Activated CD4-positive, alpha-beta T cell treated with anti-CD3 and anti-CD28 coated beads, Interleukin-2, amount 10 ng/mL, durations not matched to agents 24 days and 14 days (primary cell): Measurements from ENCODE around the gene MRFAP1L1. TPM values are rescaled to one million over a fixed set of nuclear protein-coding genes. Genes with fewer than 3 reads are reported as not detected.
"Not testable (repeated sequence)": the region's sequence is repeated elsewhere in the genome, so short reads cannot be mapped to it uniquely, and the experiment has no call there.

Experiments used
- DNase-seq: peaks from one replicate; pipeline ENCODE4 v3.0.0; 2022
- H3K27ac Mint-ChIP-seq: one replicate; pipeline ENCODE4 v1.8.0; 2022; ENCODE audit warnings: mild to moderate bottlenecking, mixed read lengths
- H3K27me3 Mint-ChIP-seq: one replicate; pipeline ENCODE4 v1.8.0; 2022; ENCODE audit warnings: mixed read lengths
- H3K36me3 Mint-ChIP-seq: one replicate; pipeline ENCODE4 v1.8.0; 2022; ENCODE audit warnings: low read depth, mild to moderate bottlenecking, mixed read lengths
- H3K4me1 Mint-ChIP-seq: one replicate; pipeline ENCODE4 v1.8.0; 2021; ENCODE audit warnings: mixed read lengths
- H3K4me3 Mint-ChIP-seq: one replicate; pipeline ENCODE4 v1.8.0; 2022; ENCODE audit warnings: mild to moderate bottlenecking, moderate library complexity, mixed read lengths
- H3K9me3 Mint-ChIP-seq: one replicate; pipeline ENCODE4 v1.8.0; 2021; ENCODE audit warnings: mixed read lengths
- intact Hi-C: fragments of 100-400 bp; cut with micrococcal nuclease; formaldehyde crosslinking; loops from one replicate; pipeline ENCODE4 v1.15.1; 2023
- total RNA-seq: library from RNA; stranded (reverse); gene quantifications from 2 replicates; pipeline ENCODE4 v1.2.3, GENCODE V29; 2022

MRFAP1L1 gene
- total RNA-seq, 1 donor from 2014 or later: 51.4 TPM

DNA sequence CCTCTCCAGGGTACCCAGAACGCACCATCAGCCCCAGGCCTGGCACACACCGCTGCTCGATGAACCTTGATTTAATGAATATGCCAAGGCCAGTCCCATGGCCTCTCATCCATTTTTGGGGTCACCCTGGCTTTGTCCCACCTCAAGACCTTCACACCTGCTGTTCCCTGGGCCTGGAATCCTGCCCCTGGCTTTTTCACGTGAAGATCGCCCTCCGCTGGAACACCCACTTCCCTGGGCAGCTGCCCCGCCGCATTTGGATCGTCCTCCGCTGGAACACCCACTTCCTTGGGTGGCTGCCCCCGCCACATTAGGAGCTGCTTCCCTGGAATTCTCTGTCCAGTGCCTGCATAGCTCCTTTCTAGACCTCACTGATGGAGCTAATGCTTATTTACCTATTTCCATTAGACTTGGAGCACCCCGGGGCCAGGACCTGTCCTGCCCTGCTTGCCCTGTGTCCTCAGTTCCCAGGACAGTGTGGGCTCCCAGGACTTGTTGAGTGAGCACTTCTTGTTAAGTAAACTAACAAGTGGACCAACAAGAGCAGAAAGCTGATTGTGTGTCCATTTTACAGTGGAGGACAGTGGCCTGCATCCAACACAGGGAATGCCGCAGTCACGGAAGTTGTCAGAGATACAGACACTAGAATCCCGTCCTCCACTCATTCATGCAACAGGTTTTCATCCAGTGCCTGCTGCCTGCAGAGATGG lies 18.8 kb upstream of the MRFAP1L1 start:
- Mint-ChIP-seq H3K4me3 (no peak overlapping the region), H3K27me3 (no peaks in the 10 kb centered on the region), H3K4me1 (peaks cover 6% of the 10 kb centered on the region), H3K36me3 (no peaks in the 10 kb centered on the region), H3K9me3 (no peaks in the 10 kb centered on the region), H3K27ac (no peak overlapping the region)
- DNase-seq: no peak
- intact Hi-C loops: no loop called here

GRCh38 chr4:6727943-6728250 lies 18.2 kb upstream of the MRFAP1L1 start:
- Mint-ChIP-seq H3K4me3 (peak overlapping the region; percentile 12), H3K4me1 (peaks cover 6% of the 10 kb centered on the region), H3K27me3 (no peaks in the 10 kb centered on the region), H3K9me3 (no peaks in the 10 kb centered on the region), H3K36me3 (no peaks in the 10 kb centered on the region), H3K27ac (peak overlapping the region; percentile 58)
- no peak for DNase-seq
- intact Hi-C loops: no loop called here

GRCh38 chr4:6727081-6727942 lies 17.6 kb upstream of the MRFAP1L1 start:
- Mint-ChIP-seq H3K4me1 (peaks cover 6% of the 10 kb centered on the region), H3K9me3 (no peaks in the 10 kb centered on the region), H3K27ac (peak overlapping the region; percentile 58), H3K36me3 (no peaks in the 10 kb centered on the region), H3K4me3 (peak overlapping the region; percentile 12), H3K27me3 (no peaks in the 10 kb centered on the region)
- no peak for DNase-seq
- intact Hi-C loops: no loop called here

DNA sequence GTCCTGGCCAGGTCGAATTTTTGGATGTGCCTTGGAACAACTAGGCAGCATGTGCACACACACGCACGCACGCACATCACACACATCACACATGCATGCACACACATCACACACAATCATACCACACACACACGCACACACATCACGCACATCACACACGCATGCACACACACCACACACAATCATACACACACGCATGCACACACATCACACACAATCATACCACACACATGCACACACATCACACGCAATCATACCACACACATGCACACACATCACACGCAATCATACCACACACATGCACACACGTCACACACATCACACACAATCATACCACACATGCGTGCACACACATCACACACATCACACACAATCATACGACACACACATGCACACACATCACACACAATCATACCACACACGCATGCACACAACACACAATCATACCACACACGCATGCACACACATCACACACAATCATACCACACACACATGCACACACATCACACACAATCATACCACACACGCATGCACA lies 15.8 kb upstream of the MRFAP1L1 start:
- H3K4me3 Mint-ChIP-seq, H3K27ac Mint-ChIP-seq, H3K27me3 Mint-ChIP-seq, H3K4me1 Mint-ChIP-seq, intact Hi-C loops, H3K9me3 Mint-ChIP-seq, H3K36me3 Mint-ChIP-seq, DNase-seq: not testable (repeated sequence)

- Mint-ChIP-seq H3K4me3 (no peak overlapping the region), H3K27me3 (no peaks in the 10 kb centered on the region), H3K27ac (peak overlapping the region; percentile 48), H3K4me1 (peaks cover 11% of the 10 kb centered on the region), H3K36me3 (no peaks in the 10 kb centered on the region), H3K9me3 (no peaks in the 10 kb centered on the region)
- no peak for DNase-seq
- intact Hi-C loops: loop anchor here (5.0 kb wide), 1 partner anchor 608 kb away; no protein-coding TSS in a partner anchor
These were observed 14.9 kb upstream of the MRFAP1L1 start for GRCh38 chr4:6724421-6725111.

- Mint-ChIP-seq H3K4me1 (peaks cover 14% of the 10 kb centered on the region), H3K9me3 (no peaks in the 10 kb centered on the region), H3K27me3 (no peaks in the 10 kb centered on the region), H3K4me3 (no peak overlapping the region), H3K36me3 (peaks cover 3% of the 10 kb centered on the region), H3K27ac (no peak overlapping the region)
- intact Hi-C loops: loop anchor here (5.0 kb wide), 1 partner anchor 608 kb away; no protein-coding TSS in a partner anchor
- DNase-seq: no peak
These were observed 14.2 kb upstream of the MRFAP1L1 start for GRCh38 chr4:6723851-6724250.

- Mint-ChIP-seq H3K4me3 (no peak overlapping the region), H3K36me3 (peaks cover 8% of the 10 kb centered on the region), H3K27ac (no peak overlapping the region)
These were observed 13.2 kb upstream of the MRFAP1L1 start for GRCh38 chr4:6722891-6723290.

DNA sequence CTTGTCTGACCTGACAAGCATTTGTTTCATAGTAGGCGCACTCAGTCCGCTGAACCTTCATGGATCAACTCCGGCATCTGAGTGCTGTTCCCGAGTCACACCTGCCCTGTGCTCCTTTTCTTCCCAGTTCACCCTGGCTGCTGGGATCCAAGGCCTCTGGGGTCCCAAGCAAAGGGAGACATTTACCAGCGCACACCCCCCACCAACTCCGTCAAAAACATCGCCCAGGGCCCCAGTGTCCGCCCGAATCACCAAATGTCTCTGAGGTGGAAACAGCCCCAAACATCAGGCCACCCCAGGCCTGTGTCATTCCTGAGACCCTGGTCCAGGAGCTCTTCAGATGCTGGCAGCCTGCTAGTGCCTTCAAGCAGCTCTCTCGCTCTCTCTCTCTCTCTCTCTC lies 11.5 kb upstream of the MRFAP1L1 start:
- peaks cover 17% of the 10 kb centered on the region for H3K4me1 Mint-ChIP-seq
- H3K27ac Mint-ChIP-seq: no peak overlapping the region
- no peaks in the 10 kb centered on the region for H3K27me3 Mint-ChIP-seq
- no peaks in the 10 kb centered on the region for H3K9me3 Mint-ChIP-seq
- intact Hi-C loops: loop anchor here (5.0 kb wide), 1 partner anchor 611 kb away; no protein-coding TSS in a partner anchor
- peaks cover 11% of the 10 kb centered on the region for H3K36me3 Mint-ChIP-seq
- no peak overlapping the region for H3K4me3 Mint-ChIP-seq
- no peak for DNase-seq

More at GRCh38 chr4:6722891-6723290, 13.2 kb upstream of the MRFAP1L1 start:
- no peaks in the 10 kb centered on the region for H3K27me3 Mint-ChIP-seq
- peaks cover 16% of the 10 kb centered on the region for H3K4me1 Mint-ChIP-seq
- intact Hi-C loops: loop anchor here (5.0 kb wide), 1 partner anchor 609 kb away; no protein-coding TSS in a partner anchor
- no peak for DNase-seq
- no peaks in the 10 kb centered on the region for H3K9me3 Mint-ChIP-seq

- H3K4me3 Mint-ChIP-seq: no peak overlapping the region
- DNase-seq: peak; percentile 95
- intact Hi-C loops: loop anchor here (1.0 to 5.0 kb wide), 3 partner anchors 154 to 612 kb away; partner anchors contain the start of gene GRPEL1
- peaks cover 3% of the 10 kb centered on the region for H3K27me3 Mint-ChIP-seq
- H3K27ac Mint-ChIP-seq: no peak overlapping the region
- no peaks in the 10 kb centered on the region for H3K9me3 Mint-ChIP-seq
- H3K4me1 Mint-ChIP-seq: peaks cover 22% of the 10 kb centered on the region
- H3K36me3 Mint-ChIP-seq: peaks cover 15% of the 10 kb centered on the region
These were observed 10.6 kb upstream of the MRFAP1L1 start for GRCh38 chr4:6720202-6720699.

GRCh38 chr4:6719611-6720179 lies 10.0 kb upstream of the MRFAP1L1 start:
- Mint-ChIP-seq H3K9me3 (no peaks in the 10 kb centered on the region), H3K27me3 (peaks cover 3% of the 10 kb centered on the region), H3K4me3 (no peak overlapping the region), H3K36me3 (peaks cover 15% of the 10 kb centered on the region), H3K27ac (no peak overlapping the region), H3K4me1 (peaks cover 25% of the 10 kb centered on the region)
- intact Hi-C loops: loop anchor here (1.0 to 10.0 kb wide), 5 partner anchors 155 to 1725 kb away; partner anchors contain the start of genes ACOX3, GRPEL1 and TRMT44
- DNase-seq: no peak

DNA sequence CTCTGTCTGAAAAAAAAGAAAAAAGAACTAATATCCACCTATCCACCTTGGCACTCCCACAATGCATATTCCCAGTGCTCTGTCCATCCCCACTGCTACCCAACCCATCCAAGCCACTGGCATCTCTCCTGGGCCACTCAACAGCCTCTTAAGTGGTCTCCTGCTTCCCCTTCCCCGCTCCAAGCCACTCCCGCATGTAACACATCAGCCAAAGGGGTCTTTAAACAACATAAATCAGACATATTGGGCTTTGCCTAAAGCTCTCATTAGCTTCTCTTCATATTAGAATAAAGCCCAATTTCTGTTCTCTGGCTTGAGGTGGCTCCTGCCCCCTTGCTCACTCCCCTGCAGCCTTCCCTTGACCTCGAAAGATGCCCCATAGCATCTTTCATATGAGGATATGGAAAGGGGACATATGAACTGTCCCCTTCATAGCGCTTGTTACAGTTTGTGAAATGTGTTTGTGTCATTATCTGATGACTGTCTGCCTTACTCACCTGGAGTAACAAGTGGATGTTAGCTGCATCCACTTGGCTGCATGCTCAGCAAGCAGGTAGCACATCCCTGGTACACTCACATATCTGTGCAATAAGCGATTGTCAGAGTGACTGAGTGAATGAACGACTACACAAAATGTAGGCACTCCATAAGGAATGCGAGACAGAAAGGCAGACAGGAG lies 9.4 kb upstream of the MRFAP1L1 start:
- intact Hi-C loops: loop anchor here (5.0 to 10.0 kb wide), 2 partner anchors 268 to 1726 kb away; partner anchors contain the start of genes ACOX3 and TRMT44
- peak overlapping the region; percentile 65 for H3K4me3 Mint-ChIP-seq
- peaks cover 15% of the 10 kb centered on the region for H3K36me3 Mint-ChIP-seq
- no peak for DNase-seq
- H3K27ac Mint-ChIP-seq: no peak overlapping the region
- H3K9me3 Mint-ChIP-seq: no peaks in the 10 kb centered on the region
- peaks cover 25% of the 10 kb centered on the region for H3K4me1 Mint-ChIP-seq
- H3K27me3 Mint-ChIP-seq: peaks cover 3% of the 10 kb centered on the region

GRCh38 chr4:6716958-6717655 lies 7.4 kb upstream of the MRFAP1L1 start:
- H3K27me3 Mint-ChIP-seq: peaks cover 3% of the 10 kb centered on the region
- peaks cover 25% of the 10 kb centered on the region for H3K4me1 Mint-ChIP-seq
- DNase-seq: peak; percentile 70
- H3K9me3 Mint-ChIP-seq: no peaks in the 10 kb centered on the region
- H3K4me3 Mint-ChIP-seq: peak overlapping the region; percentile 98
- peaks cover 15% of the 10 kb centered on the region for H3K36me3 Mint-ChIP-seq
- intact Hi-C loops: loop anchor here (1.0 to 10.0 kb wide), 5 partner anchors 43 to 1728 kb away; partner anchors contain the start of genes ACOX3, MRFAP1 and TRMT44
- H3K27ac Mint-ChIP-seq: peak overlapping the region; percentile 89
